ENCODE results near the gene P4HB.

P4HB gene

GRCh38 chr17:81859906-81860755, at the start of gene P4HB:
TSS of gene P4HB (minus strand) at chr17:81860535. CDS start at chr17:81860471, 64 bp downstream.
- DNase-seq (ENCODE audit: low read depth) = no peak

GRCh38 chr17:81909231-81909630, 48.9 kb upstream of the P4HB start:
- no peak for DNase-seq (ENCODE audit: low read depth)

- DNase-seq (ENCODE audit: low read depth) = no peak
Measured at GRCh38 chr17:81908793-81909192, 48.5 kb upstream of the P4HB start.

GRCh38 chr17:81907219-81908145, 47.1 kb upstream of the P4HB start:
- no peak for DNase-seq (ENCODE audit: low read depth)

GRCh38 chr17:81906476-81907218, 46.3 kb upstream of the P4HB start:
- DNase-seq (ENCODE audit: low read depth) = no peak

DNA sequence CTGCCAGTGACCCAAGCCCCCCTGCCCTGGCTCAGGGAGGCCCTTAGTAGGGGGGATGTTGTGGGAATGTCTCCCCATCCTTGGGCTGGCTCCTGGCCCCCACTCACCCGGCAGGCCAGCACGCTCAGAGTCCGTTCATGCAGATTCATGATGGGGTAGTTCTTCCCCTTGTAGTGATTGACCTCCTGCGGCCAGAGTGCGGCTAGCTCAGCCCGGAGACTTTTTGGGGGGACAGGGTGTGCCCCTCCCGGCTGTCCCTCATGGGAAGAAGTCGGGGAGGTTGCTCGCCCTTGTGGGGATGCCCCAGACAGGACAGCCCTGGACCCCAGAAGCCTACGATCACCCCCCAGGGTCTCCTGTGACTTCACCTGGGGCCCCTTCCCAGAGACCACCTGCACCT, 45.7 kb upstream of the P4HB start:
- no peak for DNase-seq (ENCODE audit: low read depth)

- no peak for DNase-seq (ENCODE audit: low read depth)
Measured at GRCh38 chr17:81905424-81905875, 45.1 kb upstream of the P4HB start.

DNA sequence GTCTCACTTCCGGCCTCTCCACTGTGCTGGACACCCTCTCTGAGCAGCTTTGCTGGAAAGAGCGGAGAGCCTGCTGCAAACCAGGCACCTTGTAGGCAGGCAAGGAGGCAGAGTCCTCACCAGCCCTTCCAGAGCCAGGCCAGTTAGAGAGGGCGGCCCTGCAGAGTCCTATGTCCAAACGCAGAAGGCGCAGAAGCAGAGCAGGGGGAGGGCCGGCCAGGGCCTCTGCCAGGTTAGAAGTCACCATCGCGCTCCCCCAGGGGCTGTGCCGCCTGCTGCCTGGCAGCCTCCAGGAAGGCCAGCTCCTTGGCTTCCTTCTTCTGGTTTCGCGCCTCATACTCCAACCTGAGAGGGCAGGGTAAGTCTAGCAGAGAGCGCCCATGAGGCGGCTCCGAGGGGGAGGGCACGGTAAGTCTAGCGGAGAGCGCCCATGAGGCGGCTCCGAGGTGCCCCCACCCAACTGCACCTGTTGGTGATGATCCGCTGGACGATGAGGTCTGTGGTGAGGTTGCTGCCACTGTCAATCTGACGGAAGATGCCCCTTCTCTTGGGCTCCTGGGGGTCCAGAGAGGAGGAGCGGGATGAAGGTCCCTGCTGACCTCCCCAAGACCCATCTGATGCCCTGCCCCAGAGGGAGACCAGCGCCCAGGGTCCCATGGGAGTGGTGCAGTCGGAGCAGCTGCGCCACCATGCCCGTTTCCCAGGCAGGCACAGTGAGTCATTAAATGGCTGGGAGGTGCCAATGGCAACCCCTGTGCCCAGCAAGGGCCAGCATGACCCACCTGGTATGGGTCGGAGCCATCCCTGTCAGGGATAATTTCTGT, 44.5 kb upstream of the P4HB start:
- DNase-seq (ENCODE audit: low read depth) = no peak

DNA sequence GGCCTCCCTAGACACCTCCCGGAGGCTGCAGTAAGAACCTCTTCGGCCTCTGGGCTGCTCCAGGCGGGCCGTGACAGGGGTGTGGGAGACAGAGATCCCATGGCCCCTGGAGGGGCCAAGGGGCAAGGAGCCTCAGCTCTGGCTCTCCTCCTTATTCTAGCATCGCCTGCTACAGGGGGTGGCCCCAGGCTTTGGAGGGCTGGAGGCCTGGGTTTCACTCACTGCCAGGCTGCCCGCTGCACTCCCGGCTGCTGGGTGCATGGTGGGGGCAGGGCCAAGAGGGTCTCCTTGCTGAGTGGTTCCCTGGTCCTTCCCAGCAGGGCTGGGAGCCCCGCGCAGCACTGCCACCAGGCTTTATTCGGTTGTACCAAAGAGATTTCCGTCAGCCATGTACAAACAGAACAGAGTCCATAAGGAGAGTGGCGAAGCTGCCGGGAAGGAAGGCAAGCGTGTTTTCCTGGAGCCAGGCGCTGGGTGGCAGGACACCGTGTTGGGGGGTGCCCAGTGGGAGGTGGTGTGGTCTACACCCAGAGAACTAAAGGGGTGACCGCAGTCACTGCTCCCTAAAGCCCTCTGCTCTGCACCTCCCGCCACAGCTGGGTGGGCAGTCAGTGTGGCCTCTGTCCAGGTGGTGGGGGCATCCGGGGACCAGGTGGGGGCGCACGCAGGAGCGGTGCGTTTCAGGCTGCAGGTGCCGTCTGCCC, 43.7 kb upstream of the P4HB start:
- no peak for DNase-seq (ENCODE audit: low read depth)

DNA sequence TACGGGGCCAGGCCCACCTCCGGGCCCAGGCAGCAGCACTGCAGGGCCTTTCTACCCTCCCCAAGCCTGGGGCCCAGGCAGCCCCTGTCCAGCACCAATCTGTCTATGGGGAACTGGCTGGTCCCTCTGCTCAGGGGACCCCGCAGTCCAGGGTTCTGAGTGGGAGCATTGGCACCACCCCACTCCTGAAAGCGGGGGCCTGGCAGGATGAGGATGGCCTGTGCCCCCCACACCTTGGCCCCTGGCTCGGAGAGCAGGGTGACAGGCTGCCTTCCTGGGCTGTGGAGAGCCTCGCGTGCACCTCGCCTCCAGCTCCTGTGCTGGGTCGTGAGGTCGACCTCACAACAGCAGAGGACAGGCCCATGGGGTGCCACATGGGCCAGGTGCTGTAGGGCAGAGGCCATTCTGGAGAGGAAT, 43.1 kb upstream of the P4HB start:
- DNase-seq (ENCODE audit: low read depth) = no peak

DNA sequence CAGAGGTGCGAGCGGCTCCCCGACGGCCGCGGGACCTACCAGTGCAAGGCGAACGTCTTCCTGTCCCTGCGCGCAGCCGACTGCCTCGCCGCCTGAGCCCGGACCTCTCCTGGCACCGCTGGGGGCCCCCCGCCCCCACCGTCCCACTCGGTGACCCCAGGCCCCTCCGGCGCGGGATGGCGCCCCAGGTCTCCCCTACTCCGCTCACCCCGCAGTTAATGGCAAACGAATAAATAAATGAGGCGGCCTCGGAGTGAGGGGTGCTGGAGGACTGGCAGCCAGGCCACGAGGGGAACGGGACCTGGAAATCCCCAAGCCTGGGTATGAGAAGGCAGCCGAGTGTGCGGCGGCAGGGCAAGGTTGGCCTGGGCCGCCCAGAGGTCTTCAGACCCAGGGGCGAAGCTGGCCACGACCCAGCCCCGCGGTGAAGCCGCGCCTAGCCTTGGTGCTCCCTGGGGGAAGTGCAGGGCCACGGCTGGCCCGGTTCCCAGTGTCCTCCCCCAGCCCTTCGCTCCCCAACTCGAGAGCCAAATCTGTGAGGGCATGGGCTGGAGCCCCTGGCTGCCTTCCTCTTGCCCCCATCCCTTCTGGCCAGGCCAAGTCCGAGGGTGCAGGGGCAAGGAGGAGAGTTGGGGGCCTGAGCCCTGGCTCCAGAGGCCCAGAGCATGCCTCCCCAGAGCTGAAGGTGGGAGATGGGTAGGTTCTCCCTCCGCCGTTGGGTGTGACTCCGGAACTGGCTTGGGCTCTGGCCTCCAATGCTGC, 42.5 kb upstream of the P4HB start:
- DNase-seq (ENCODE audit: low read depth) = no peak

DNA sequence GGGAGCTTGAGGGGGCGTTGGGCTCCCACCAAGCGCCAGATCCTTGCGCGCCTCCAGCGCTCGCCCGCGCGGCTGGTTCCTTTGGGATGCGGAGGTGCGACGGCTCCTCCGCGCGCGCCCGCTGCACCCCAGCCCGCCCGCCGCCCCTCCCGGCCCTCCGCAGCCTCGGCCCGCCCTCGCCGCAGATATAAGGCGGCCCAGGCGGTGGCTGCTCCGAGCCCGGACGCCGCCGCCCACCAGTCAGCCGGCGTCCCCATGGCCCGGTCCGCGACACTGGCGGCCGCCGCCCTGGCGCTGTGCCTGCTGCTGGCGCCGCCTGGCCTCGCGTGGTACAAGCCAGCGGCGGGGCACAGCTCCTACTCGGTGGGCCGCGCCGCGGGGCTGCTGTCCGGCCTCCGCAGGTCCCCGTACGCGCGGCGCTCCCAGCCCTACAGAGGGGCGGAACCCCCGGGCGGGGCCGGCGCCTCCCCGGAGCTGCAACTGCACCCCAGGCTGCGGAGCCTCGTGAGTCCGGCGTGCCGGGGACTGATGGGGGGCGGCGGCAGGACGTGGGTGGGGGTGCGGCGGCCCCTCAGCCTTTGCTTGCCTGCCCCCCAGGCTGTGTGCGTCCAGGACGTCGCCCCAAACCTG, 41.8 kb upstream of the P4HB start, which contains the start of gene NPB:
TSS of gene NPB (plus strand) at position 216 of the 630 bp plus-strand sequence. CDS start at position 256, 40 bp downstream.
- DNase-seq (ENCODE audit: low read depth) = no peak

DNA sequence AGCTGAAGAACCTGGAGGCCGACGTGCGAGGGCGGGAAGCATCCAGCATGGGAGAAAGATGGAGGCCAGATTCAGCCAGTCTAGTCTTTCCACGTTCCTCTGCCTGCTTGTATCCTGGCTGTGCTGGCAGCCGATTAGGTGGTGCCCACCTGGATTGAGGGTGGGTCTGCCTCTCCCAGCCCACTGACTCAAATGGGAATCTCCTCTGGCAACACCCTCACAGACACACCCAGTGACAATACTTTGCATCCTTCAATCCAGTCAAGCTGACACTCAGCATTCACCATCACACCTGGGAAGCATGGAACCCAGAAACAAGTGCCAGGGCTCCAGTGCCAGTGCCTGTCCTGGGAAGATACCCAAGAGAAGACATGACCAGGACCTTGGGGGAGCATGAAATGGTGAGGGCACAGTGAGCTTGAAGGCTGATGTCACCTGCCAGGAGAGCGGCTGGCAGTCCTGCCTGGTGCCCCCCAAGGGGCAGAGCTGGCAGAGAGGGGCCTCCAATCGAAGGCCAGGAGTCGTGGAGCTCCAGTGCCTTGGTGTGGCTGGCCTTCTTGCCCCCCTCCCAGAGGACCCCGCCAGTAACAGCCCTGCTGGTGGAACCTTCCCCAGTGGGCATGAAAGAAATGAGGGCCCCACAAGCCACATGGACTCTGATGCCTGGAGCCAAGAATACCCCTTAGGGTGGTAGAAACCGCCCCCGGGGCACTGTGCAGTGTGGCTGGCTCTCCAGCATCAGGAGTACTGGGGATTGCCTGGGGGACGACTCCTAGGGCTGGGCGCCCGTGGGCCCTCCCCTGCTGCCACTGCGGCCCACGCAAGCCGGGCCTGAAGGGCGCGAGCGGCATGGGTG, 41.1 kb upstream of the P4HB start:
- no peak for DNase-seq (ENCODE audit: low read depth)

- no peak for DNase-seq (ENCODE audit: low read depth)
Measured at GRCh38 chr17:81900181-81900820, 40.0 kb upstream of the P4HB start.

DNA sequence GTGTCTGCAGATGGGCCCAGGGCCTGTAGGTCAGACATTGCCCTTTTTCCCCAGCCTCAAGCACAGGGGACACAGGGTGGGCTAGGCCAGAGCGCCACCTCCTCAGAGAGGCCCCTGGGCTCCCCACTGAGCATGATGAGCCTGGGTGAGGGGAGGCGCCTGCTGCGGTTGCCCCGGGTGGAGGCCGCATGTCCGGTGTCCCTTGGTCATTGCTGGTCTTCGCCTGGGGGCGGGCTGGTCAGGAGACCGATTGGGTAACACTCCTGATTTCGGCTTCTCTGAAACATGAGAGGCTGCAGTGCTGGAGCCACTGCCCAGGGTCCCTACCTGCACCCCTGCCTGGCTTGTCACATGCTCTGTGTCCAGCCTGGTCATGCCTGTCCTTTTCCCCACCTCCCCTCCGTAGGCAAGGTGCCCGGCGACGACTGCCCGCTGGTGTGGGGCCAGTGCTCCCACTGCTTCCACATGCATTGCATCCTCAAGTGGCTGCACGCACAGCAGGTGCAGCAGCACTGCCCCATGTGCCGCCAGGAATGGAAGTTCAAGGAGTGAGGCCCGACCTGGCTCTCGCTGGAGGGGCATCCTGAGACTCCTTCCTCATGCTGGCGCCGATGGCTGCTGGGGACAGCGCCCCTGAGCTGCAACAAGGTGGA, 39.3 kb upstream of the P4HB start:
- DNase-seq (ENCODE audit: low read depth) = no peak

DNA sequence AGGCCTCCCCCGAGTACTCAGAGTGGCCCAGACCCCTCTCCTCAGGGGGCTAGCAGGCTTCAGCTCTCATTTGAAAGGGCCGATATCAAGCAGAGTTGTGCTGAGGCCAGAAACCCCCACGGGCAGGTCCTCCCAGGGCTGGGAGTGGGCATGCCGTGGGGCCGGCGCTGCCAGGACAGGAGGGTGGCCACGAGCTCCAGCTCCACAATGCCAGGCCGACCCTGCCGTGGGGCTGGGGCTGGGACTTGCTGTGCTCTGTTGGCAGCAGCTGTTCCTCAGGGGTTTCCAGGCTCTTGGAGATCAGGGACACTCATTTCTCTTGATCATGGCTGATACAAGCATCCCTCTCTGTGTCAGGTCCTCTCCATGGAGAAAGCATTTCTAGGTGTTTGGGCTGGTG, 38.5 kb upstream of the P4HB start:
- no peak for DNase-seq (ENCODE audit: low read depth)

Measured in activated T-cell treated with anti-CD3 and anti-CD28 coated beads for 24 hours (primary cell).